Measurements from ENCODE around the gene CALHM3.

GRCh38 chr10:103514244-103514643, 35.2 kb upstream of the CALHM3 start:
- TF ChIP-seq POLR2A (IDR thresholded peaks at IDR 0.05; ENCODE audit: low read depth, low read length): no peak
- no peak for TF ChIP-seq POLR2AphosphoS5 (IDR thresholded peaks at IDR 0.05; ENCODE audit: low read depth, low read length)

Measured in GM12891 (cell line).